ENCODE measurements around the gene TMEM163. TPM values are rescaled to one million over a fixed set of nuclear protein-coding genes. Genes with fewer than 3 reads are reported as not detected.

Gene TMEM163
- total RNA-seq, 4 donors from 2014 or later = not detected

DNA sequence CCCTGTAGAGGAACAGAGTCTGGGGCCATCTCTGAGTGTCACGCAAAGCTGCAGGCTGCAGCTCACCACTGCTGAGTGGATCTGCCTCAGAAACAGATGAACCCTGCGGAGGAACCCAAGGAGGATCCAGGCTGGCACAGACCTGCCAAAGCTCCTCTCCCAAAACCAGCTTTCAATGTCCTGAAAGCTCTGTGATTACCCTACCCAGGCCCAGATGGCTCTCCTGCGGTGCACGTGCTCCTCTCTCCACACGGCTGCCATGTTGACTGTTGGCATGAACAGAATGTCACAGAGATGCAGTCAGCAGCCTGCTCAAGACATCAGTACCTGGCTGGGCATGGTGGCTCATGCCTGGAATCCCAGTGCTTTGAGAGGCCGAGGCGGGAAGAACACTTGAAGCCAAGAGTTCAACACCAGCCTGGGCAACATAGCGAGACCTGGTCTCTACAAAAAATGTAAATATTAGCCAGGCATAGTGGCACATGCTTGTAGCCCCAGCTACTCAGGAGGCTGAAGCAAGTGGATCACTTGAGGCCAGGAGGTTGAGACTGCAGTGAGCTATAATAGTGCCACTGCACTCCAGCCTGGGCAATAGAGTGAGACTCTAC, 248.1 kb downstream of the TMEM163 start:
- TF ChIP-seq, protein P1, sequence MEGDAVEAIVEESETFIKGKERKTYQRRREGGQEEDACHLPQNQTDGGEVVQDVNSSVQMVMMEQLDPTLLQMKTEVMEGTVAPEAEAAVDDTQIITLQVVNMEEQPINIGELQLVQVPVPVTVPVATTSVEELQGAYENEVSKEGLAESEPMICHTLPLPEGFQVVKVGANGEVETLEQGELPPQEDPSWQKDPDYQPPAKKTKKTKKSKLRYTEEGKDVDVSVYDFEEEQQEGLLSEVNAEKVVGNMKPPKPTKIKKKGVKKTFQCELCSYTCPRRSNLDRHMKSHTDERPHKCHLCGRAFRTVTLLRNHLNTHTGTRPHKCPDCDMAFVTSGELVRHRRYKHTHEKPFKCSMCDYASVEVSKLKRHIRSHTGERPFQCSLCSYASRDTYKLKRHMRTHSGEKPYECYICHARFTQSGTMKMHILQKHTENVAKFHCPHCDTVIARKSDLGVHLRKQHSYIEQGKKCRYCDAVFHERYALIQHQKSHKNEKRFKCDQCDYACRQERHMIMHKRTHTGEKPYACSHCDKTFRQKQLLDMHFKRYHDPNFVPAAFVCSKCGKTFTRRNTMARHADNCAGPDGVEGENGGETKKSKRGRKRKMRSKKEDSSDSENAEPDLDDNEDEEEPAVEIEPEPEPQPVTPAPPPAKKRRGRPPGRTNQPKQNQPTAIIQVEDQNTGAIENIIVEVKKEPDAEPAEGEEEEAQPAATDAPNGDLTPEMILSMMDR (IDR thresholded peaks at IDR 0.05) = no peak
- TF ChIP-seq POLR2A (IDR thresholded peaks at IDR 0.05) = no peak
- TF ChIP-seq EP300 (IDR thresholded peaks at IDR 0.05) = no peak
- no peaks in the 10 kb centered on the region for H3K36me3 ChIP-seq
- DNase-seq (ENCODE audit: low spot score in 2 of 2) = no peak
- H3K9me3 ChIP-seq = peaks cover 0 to 14% (median 2%) of the 10 kb centered on the region in 4 donors
- H3K4me3 ChIP-seq = no peak overlapping the region
- 91 to 94% methylated on average over 8 of the region's 8 CpGs for WGBS, 2 donors
- no peaks in the 10 kb centered on the region for H3K27me3 ChIP-seq
- no peak overlapping the region for H3K27ac ChIP-seq
- no peaks in the 10 kb centered on the region for H3K4me1 ChIP-seq

DNA sequence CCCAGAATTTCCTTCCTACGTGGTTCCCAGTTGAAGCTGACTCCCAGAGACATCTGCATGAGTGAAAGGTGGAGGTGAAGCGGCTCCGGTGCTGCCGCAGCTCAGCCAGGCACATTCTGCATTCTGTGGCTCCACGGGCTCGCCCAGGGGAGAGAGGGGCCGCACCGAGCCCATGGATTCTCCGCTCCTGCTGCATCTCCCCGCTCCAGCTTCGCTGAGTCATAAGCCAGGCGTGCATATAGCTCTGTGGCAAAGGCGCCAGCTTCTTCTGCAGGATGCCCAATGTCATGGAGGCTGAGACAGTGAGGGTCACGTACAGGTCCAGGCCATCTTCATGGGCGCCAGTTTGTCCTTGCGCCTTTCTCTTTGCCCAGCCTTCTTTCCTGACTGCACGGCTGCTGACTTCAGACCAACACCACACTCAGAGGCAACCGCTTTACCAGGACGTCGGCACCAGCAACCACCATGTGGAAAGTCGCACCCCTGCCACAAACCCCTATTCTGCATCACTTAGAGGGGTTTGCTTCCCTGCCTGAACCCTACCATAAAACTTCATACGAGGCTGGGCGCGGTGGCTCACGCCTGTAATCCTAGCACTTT, 249.2 kb downstream of the TMEM163 start:
- WGBS, 2 donors = 94 to 96% methylated on average over 19 to 25 of the region's 25 CpGs
- Histone ChIP-seq H3K36me3 (no peaks in the 10 kb centered on the region), H3K9me3 (peaks cover 0 to 14% (median 2%) of the 10 kb centered on the region in 4 donors), H3K4me1 (no peaks in the 10 kb centered on the region), H3K27me3 (no peaks in the 10 kb centered on the region), H3K27ac (no peak overlapping the region), H3K4me3 (no peak overlapping the region)
- TF ChIP-seq EP300 (IDR thresholded peaks at IDR 0.05) (no peak), POLR2A (IDR thresholded peaks at IDR 0.05) (no peak)
- TF ChIP-seq, protein P1 (IDR thresholded peaks at IDR 0.05) = no peak
- no peak for DNase-seq (ENCODE audit: low spot score in 2 of 2)

- DNase-seq (ENCODE audit: low spot score in 2 of 2) = no peak
- H3K36me3 ChIP-seq = no peaks in the 10 kb centered on the region
- no peaks in the 10 kb centered on the region for H3K4me1 ChIP-seq
- H3K27me3 ChIP-seq = no peaks in the 10 kb centered on the region
- H3K4me3 ChIP-seq = no peak overlapping the region
- no peak overlapping the region for H3K27ac ChIP-seq
- peaks cover 0 to 9% (median 2%) of the 10 kb centered on the region in 4 donors for H3K9me3 ChIP-seq
- 86 to 90% methylated on average over 12 of the region's 12 CpGs for WGBS, 2 donors
- TF ChIP-seq EP300 (IDR thresholded peaks at IDR 0.05) = no peak
- TF ChIP-seq, protein P1 (IDR thresholded peaks at IDR 0.05) = no peak
- no peak for TF ChIP-seq POLR2A (IDR thresholded peaks at IDR 0.05)
Measured at GRCh38 chr2:134468776-134469175, 250.0 kb downstream of the TMEM163 start.

DNA sequence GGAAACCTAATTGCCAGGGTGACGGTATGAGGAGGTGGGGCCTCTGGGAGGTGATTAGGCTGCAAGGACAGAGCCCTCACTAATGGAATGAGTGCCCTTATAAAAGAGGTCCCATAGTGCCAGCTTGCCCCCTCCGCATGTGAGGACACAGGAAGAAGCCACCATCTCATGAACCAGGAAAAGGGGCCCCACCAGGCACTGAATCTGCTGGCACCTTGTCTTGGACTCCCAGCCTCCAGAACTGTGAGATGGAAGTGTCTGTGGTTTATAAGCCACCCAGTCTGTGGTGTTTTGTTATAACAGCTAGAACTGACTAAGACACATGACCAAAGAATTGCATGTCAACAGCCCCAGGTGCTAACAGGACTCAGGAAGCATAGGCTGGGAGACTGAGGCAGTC, 250.6 kb downstream of the TMEM163 start:
- Histone ChIP-seq H3K9me3 (peaks cover 0 to 4% (median 2%) of the 10 kb centered on the region in 4 donors), H3K4me3 (no peak overlapping the region), H3K4me1 (no peaks in the 10 kb centered on the region), H3K27ac (no peak overlapping the region), H3K36me3 (peaks cover 0 to under 1% (median 0%) of the 10 kb centered on the region in 3 donors), H3K27me3 (no peaks in the 10 kb centered on the region)
- TF ChIP-seq EP300 (IDR thresholded peaks at IDR 0.05) (no peak), POLR2A (IDR thresholded peaks at IDR 0.05) (no peak)
- TF ChIP-seq, protein P1 (IDR thresholded peaks at IDR 0.05) = no peak
- DNase-seq (ENCODE audit: low spot score in 2 of 2) = no peak
- WGBS, 2 donors = 91 to 97% methylated on average over 2 of the region's 2 CpGs

GRCh38 chr2:134466141-134466540, 252.7 kb downstream of the TMEM163 start:
- H3K36me3 ChIP-seq = peaks cover 0 to 3% (median 0%) of the 10 kb centered on the region in 3 donors
- TF ChIP-seq EP300 (IDR thresholded peaks at IDR 0.05) (no peak), POLR2A (IDR thresholded peaks at IDR 0.05) (no peak)
- TF ChIP-seq, protein P1 (IDR thresholded peaks at IDR 0.05) = no peak
- H3K27ac ChIP-seq = no peak overlapping the region
- no peaks in the 10 kb centered on the region for H3K27me3 ChIP-seq
- WGBS, 2 donors = 59 to 66% methylated on average over 3 of the region's 3 CpGs
- H3K4me3 ChIP-seq = no peak overlapping the region
- DNase-seq (ENCODE audit: low spot score in 2 of 2) = no peak
- no peaks in the 10 kb centered on the region for H3K9me3 ChIP-seq
- no peaks in the 10 kb centered on the region for H3K4me1 ChIP-seq
